ENCODE results near the gene IL18. TPM values are rescaled to one million over a fixed set of nuclear protein-coding genes. Genes with fewer than 3 reads are reported as not detected.

IL18 gene
- total RNA-seq, 6 experiments from 2014 or later, result 0.83 to 1.5 (median 1.2) TPM

DNA sequence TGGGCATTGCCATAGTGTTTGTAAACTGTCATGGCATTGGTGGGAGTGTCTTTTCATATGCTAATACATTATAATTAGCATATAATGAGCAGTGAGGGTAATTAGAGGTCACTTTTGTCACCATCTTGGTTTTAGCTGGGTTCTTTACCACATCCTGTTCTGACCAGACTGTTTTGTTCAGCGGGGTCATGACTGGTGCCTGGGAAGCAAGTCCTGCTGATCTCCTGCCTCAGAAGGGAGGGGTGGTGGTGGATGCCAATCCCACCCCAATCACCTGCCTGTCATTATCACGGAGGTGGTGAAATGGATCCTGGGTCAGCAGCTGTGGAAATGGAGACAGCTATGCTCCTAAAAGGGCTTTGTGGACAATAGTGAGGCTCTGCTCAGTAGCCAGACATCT lies 31.2 kb downstream of the IL18 start:
- Mint-ChIP-seq H3K4me3 (no peak overlapping the region), H3K9me3 (no peaks in the 10 kb centered on the region), H3K4me1 (ENCODE audit: low read depth) (peaks cover 32% of the 10 kb centered on the region), H3K27ac (no peak overlapping the region), H3K36me3 (ENCODE audit: low read depth) (no peaks in the 10 kb centered on the region), H3K27me3 (ENCODE audit: insufficient read depth) (peaks cover 1% of the 10 kb centered on the region; the same call in 1 of the 2 replicates)
- no peak for DNase-seq
- no peak for TF ChIP-seq CTCF (IDR thresholded peaks at IDR 0.05)

DNA sequence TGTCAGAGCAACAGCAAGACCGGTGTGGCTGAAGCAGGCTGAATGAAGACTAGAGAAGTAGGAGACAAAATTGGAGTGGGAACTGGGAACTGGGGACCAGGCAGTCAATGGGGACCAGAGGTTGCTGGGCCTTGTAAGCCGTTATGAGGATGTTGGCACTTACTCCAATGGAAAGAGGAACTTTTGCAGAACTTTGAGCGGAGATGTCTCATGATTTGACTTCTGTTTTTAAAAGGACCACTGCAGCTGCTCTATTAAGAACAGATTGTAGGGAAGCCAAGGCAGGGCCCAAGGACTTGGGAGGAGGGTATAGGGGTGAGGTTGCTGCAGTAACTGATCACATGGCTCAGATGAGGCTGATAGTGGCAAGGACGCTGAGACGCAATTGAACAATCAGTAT lies 34.2 kb downstream of the IL18 start:
- H3K9me3 Mint-ChIP-seq, result no peaks in the 10 kb centered on the region
- TF ChIP-seq CTCF (IDR thresholded peaks at IDR 0.05), result no peak
- H3K36me3 Mint-ChIP-seq (ENCODE audit: low read depth), result peaks cover 6% of the 10 kb centered on the region; the same call in 1 of the 2 replicates
- peaks cover 1% of the 10 kb centered on the region; the same call in 1 of the 2 replicates for H3K27me3 Mint-ChIP-seq (ENCODE audit: insufficient read depth)
- no peak overlapping the region for H3K4me3 Mint-ChIP-seq
- H3K27ac Mint-ChIP-seq, result no peak overlapping the region
- no peak for DNase-seq
- peaks cover 42% of the 10 kb centered on the region for H3K4me1 Mint-ChIP-seq (ENCODE audit: low read depth)

- Mint-ChIP-seq H3K4me1 (ENCODE audit: low read depth) (peaks cover 44% of the 10 kb centered on the region), H3K27me3 (ENCODE audit: insufficient read depth) (peaks cover 1% of the 10 kb centered on the region; the same call in 1 of the 2 replicates), H3K9me3 (no peaks in the 10 kb centered on the region), H3K27ac (peak overlapping the region; percentile 30; the same call in 1 of the 2 replicates), H3K4me3 (peak overlapping the region; percentile 14; the same call in 1 of the 2 replicates), H3K36me3 (ENCODE audit: low read depth) (peaks cover 6% of the 10 kb centered on the region; the same call in 1 of the 2 replicates)
- TF ChIP-seq CTCF (IDR thresholded peaks at IDR 0.05), result no peak
- DNase-seq, result peak; percentile 84
Measured at GRCh38 chr11:112128483-112129121, 35.3 kb downstream of the IL18 start.

DNA sequence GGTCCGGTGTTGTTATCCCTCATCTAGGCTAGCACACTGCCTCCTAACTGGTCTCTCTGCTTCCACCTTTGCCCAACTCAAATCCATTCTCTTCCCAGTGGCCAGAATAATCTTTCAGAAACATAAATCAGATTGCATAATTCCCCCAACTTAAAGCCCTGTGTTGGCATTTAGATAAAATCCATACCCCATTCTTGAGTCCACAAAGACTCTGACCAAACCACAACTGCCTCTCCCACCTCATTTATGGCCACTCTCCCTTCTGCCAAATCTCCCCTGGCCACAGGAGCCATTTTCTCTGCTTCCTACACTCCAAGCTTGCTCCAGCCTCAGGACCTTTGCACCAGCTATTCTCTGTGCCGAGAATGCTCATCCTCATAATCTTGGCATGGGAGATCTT lies 36.8 kb downstream of the IL18 start:
- Mint-ChIP-seq H3K9me3 (no peaks in the 10 kb centered on the region), H3K4me1 (ENCODE audit: low read depth) (peaks cover 49% of the 10 kb centered on the region), H3K36me3 (ENCODE audit: low read depth) (peaks cover 10% of the 10 kb centered on the region), H3K4me3 (no peak overlapping the region), H3K27ac (no peak overlapping the region; the same call in 1 of the 2 replicates), H3K27me3 (ENCODE audit: insufficient read depth) (no peaks in the 10 kb centered on the region; the same call in 1 of the 2 replicates)
- DNase-seq, result no peak
- TF ChIP-seq CTCF (IDR thresholded peaks at IDR 0.05), result no peak

DNA sequence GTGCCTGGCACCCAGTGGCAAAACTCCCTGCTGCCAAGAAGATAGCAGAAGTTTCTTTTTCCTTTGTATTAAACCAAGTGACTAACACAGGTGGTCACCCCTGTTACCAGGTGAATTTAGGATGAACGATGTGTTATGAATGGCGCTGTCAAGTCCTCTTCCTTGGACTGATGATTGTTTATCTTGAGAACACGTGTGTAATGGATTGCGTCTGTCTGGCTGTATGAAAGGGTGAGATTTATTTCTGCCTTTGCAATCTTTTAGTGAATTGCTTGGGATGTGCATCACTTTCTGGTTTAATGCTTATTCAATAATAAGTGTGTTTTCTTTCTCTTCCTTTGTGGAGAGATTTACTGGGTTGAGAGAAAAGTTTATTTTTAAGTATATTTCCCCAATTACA lies 40.8 kb downstream of the IL18 start:
- Mint-ChIP-seq H3K27ac (no peak overlapping the region), H3K9me3 (no peaks in the 10 kb centered on the region), H3K36me3 (ENCODE audit: low read depth) (peaks cover 14% of the 10 kb centered on the region), H3K27me3 (ENCODE audit: insufficient read depth) (no peaks in the 10 kb centered on the region), H3K4me3 (no peak overlapping the region), H3K4me1 (ENCODE audit: low read depth) (peaks cover 63% of the 10 kb centered on the region)
- no peak for DNase-seq
- no peak for TF ChIP-seq CTCF (IDR thresholded peaks at IDR 0.05)

Measured in HFFc6 (cell line).